H1 (cell line): ENCODE results near the gene TMCO2. TPM values are rescaled to one million over a fixed set of nuclear protein-coding genes. Genes with fewer than 3 reads are reported as not detected.

Experiments
- CTCF ChIA-PET: fragments of 300-600 bp; sonication (Branson Sonifier 250); formaldehyde crosslinking; loops from one replicate; lab custom pipeline; 2021; ENCODE audit not compliant: partially characterized antibody; lab: Charles Lee
- POLR2A ChIA-PET: fragments of 300-600 bp; sonication (Branson Sonifier 250); formaldehyde crosslinking; loops from one replicate; lab custom pipeline; 2021; ENCODE audit warnings: inconsistent platforms; ENCODE audit not compliant: partially characterized antibody; lab: Charles Lee
- DNase-seq, 2 experiments: peaks; one replicate each; pipeline versions ENCODE4 v3.0.0 to v3.0.0-alpha.2; 2010 to 2022; ENCODE audit warnings: low spot score in 2 of 2, low read depth in 1 of 2, mixed read lengths in 1 of 2
- FAIRE-seq: peaks from 2 replicates; lab custom pipeline; 2011; peaks lifted over from hg19 to GRCh38; lab: Jason Lieb, UNC
- H2AFZ ChIP-seq: 2 replicates; pipeline ENCODE4 v1.8.1; 2012; ENCODE audit warnings: low read length, inconsistent platforms
- H2AK5ac ChIP-seq: 2 replicates; pipeline ENCODE4 v1.6.1; 2013; ENCODE audit warnings: low read depth, low read length
- H2BK120ac ChIP-seq: replicated peaks from 2 replicates; pipeline ENCODE3; 2013; ENCODE audit warnings: low read depth, low read length, inconsistent platforms
- H2BK12ac ChIP-seq: 2 replicates; pipeline ENCODE4 v1.6.1; 2013; ENCODE audit warnings: low read depth, low read length
- H2BK15ac ChIP-seq: 2 replicates; pipeline ENCODE4 v1.6.1; 2013; ENCODE audit warnings: low read length
- H2BK20ac ChIP-seq: 2 replicates; pipeline ENCODE4 v1.6.1; 2013; ENCODE audit warnings: low read length
- H2BK5ac ChIP-seq: 2 replicates; pipeline ENCODE4 v1.6.1; 2013; ENCODE audit warnings: low read depth, low read length
- H3K14ac ChIP-seq: 2 replicates; pipeline ENCODE4 v1.6.1; 2013; ENCODE audit warnings: inconsistent platforms; ENCODE audit not compliant: insufficient read length
- H3K18ac ChIP-seq: 2 replicates; pipeline ENCODE4 v1.6.1; 2013; ENCODE audit warnings: low read length; ENCODE audit errors: extremely low read depth
- H3K23ac ChIP-seq: 2 replicates; pipeline ENCODE4 v1.6.1; 2013; ENCODE audit warnings: inconsistent platforms; ENCODE audit not compliant: insufficient read length
- H3K23me2 ChIP-seq: 2 replicates; pipeline ENCODE4 v1.6.1; 2013; ENCODE audit warnings: low read depth, low read length
- H3K27ac ChIP-seq: 2 replicates; pipeline ENCODE4 v1.6.1; 2011; ENCODE audit warnings: low read depth, low read length, inconsistent platforms
- H3K27me3 ChIP-seq, 4 experiments: replicated peaks in 1 of 4; 1 replicate in 1 of 4; 2 replicates in 3 of 4; pipeline versions ENCODE4 v1.6.1 to v1.8.1; 2011 to 2013; ENCODE audit warnings: low read length in 3 of 4, mild to moderate bottlenecking in 3 of 4, inconsistent platforms in 2 of 4, mixed read lengths in 2 of 4, moderate library complexity in 1 of 4; ENCODE audit not compliant: control insufficient read depth in 3 of 4, insufficient read depth in 3 of 4; ENCODE audit errors: extremely low read depth in 1 of 4
- H3K36me3 ChIP-seq, 4 experiments: 2 replicates each; pipeline versions ENCODE4 v1.6.1 to v1.8.1; 2011 to 2013; ENCODE audit warnings: mild to moderate bottlenecking in 4 of 4, low read length in 3 of 4, moderate library complexity in 2 of 4, control low read depth in 1 of 4, inconsistent platforms in 1 of 4; ENCODE audit not compliant: insufficient read depth in 4 of 4, control insufficient read depth in 2 of 4
- H3K4ac ChIP-seq: replicated peaks from 2 replicates; pipeline ENCODE3; 2013; ENCODE audit warnings: low read length, low read depth, mixed read lengths, inconsistent platforms; ENCODE audit not compliant: insufficient read length
- H3K4me1 ChIP-seq, 4 experiments: replicated peaks in 1 of 4; 1 replicate in 1 of 4; 2 replicates in 3 of 4; pipeline versions ENCODE4 v1.6.1 to v1.8.1; 2011 to 2013; ENCODE audit warnings: low read length in 3 of 4, inconsistent platforms in 2 of 4, mixed read lengths in 1 of 4; ENCODE audit not compliant: insufficient read depth in 4 of 4, control insufficient read depth in 3 of 4
- H3K4me2 ChIP-seq, 2 experiments: 2 replicates each; pipeline versions ENCODE4 v1.6.1 to v1.8.1; 2011 to 2013; ENCODE audit warnings: low read depth in 2 of 2, low read length in 2 of 2, control low read depth in 1 of 2, inconsistent platforms in 1 of 2, mild to moderate bottlenecking in 1 of 2; ENCODE audit not compliant: insufficient read depth in 1 of 2
- H3K4me3 ChIP-seq, 4 experiments: fragments of 200-600, 300-600 bp in 1 of 4; sonication (generic), shearing (Covaris generic), sonication (Bioruptor Twin) in 1 of 4; 2 replicates each; pipeline versions ENCODE4 v1.5.1 to v1.8.1; 2011 to 2016; ENCODE audit warnings: low read length in 4 of 4, low read depth in 3 of 4, control low read depth in 2 of 4, inconsistent platforms in 2 of 4, mild to moderate bottlenecking in 2 of 4, mixed read lengths in 1 of 4, moderate library complexity in 1 of 4; ENCODE audit not compliant: insufficient read depth in 2 of 4; ENCODE audit errors: extremely low read depth in 1 of 4
- H3K56ac ChIP-seq: replicated peaks from 2 replicates; pipeline ENCODE3; 2013; ENCODE audit warnings: low read depth, mild to moderate bottlenecking, mixed read lengths, low read length, inconsistent platforms; ENCODE audit not compliant: insufficient read length
- H3K79me1 ChIP-seq: 2 replicates; pipeline ENCODE4 v1.6.1; 2013; ENCODE audit warnings: low read depth, low read length, control low read depth
- H3K79me2 ChIP-seq, 2 experiments: 2 replicates each; pipeline versions ENCODE4 v1.6.1 to v1.8.1; 2012 to 2013; ENCODE audit warnings: low read length in 2 of 2, mild to moderate bottlenecking in 2 of 2, inconsistent platforms in 1 of 2; ENCODE audit not compliant: insufficient read depth in 2 of 2, control insufficient read depth in 1 of 2
- H3K9ac ChIP-seq, 4 experiments: replicated peaks in 1 of 4; 1 replicate in 1 of 4; 2 replicates in 3 of 4; pipeline versions ENCODE4 v1.6.1 to v1.8.1; 2011 to 2013; ENCODE audit warnings: low read depth in 3 of 4, low read length in 3 of 4, control low read depth in 2 of 4, mild to moderate bottlenecking in 2 of 4, moderate library complexity in 2 of 4, inconsistent platforms in 1 of 4; ENCODE audit errors: extremely low read depth in 1 of 4
- H3K9me3 ChIP-seq, 2 experiments: 2 replicates each; pipeline versions ENCODE4 v1.6.1 to v1.8.1; 2012 to 2013; ENCODE audit warnings: mild to moderate bottlenecking in 2 of 2, moderate library complexity in 2 of 2, control low read depth in 1 of 2, inconsistent platforms in 1 of 2, low read depth in 1 of 2, low read length in 1 of 2, mixed read lengths in 1 of 2; ENCODE audit not compliant: insufficient read depth in 2 of 2
- H4K20me1 ChIP-seq, 2 experiments: replicated peaks in 1 of 2; 2 replicates each; pipeline versions ENCODE3 to v1.8.1; 2011 to 2013; ENCODE audit warnings: inconsistent platforms in 2 of 2, low read length in 2 of 2, mild to moderate bottlenecking in 1 of 2; ENCODE audit not compliant: insufficient read depth in 2 of 2, control insufficient read depth in 1 of 2
- H4K5ac ChIP-seq: 2 replicates; pipeline ENCODE4 v1.6.1; 2013; ENCODE audit warnings: low read length, low read depth, mixed read lengths, inconsistent platforms; ENCODE audit not compliant: insufficient read length
- H4K8ac ChIP-seq: 2 replicates; pipeline ENCODE4 v1.8.0; 2013; ENCODE audit warnings: mild to moderate bottlenecking, moderate library complexity, low read length, inconsistent platforms; ENCODE audit not compliant: insufficient read depth; ENCODE audit errors: extremely low read depth
- H4K91ac ChIP-seq: replicated peaks from 2 replicates; pipeline ENCODE3; 2013; ENCODE audit warnings: low read length, mixed read lengths, inconsistent platforms; ENCODE audit not compliant: insufficient read length
- CBX8 ChIP-seq: fragments of 300-800, 300-1000 bp; sonication (generic); IDR thresholded peaks from 2 replicates; pipeline ENCODE4 v1.7.1; 2016; ENCODE audit warnings: low read depth, low read length, borderline replicate concordance
- CHD1 ChIP-seq: IDR thresholded peaks from 2 replicates; pipeline ENCODE4 v1.6.1; 2012; ENCODE audit warnings: low read depth, low read length, improper control_type of control experiment
- E2F6 ChIP-seq: IDR thresholded peaks from 2 replicates; pipeline ENCODE4 v1.6.1; 2012; ENCODE audit warnings: inconsistent platforms
- GTF2F1 ChIP-seq: IDR thresholded peaks from 2 replicates; pipeline ENCODE4 v1.6.1; 2012; ENCODE audit warnings: low read depth, low read length, improper control_type of control experiment, borderline replicate concordance
- JUN ChIP-seq: IDR thresholded peaks from 2 replicates; pipeline ENCODE4 v1.6.1; 2011; ENCODE audit warnings: low read depth, mild to moderate bottlenecking, improper control_type of control experiment, low read length
- KDM1A ChIP-seq: fragments of 200-600, 300-600 bp; sonication (generic); IDR thresholded peaks from 2 replicates; pipeline ENCODE4 v1.7.1; 2016; ENCODE audit warnings: mild to moderate bottlenecking, low read length, borderline replicate concordance
- KDM5A ChIP-seq: fragments of 200-600 bp; IDR thresholded peaks from 2 replicates; pipeline ENCODE4 v1.7.1; 2012; ENCODE audit warnings: mild to moderate bottlenecking, low read length, inconsistent platforms, mixed read lengths
- POU5F1 ChIP-seq: IDR thresholded peaks from 2 replicates; pipeline ENCODE4 v1.6.1; 2011; ENCODE audit warnings: low read depth, mild to moderate bottlenecking, low read length, moderate library complexity
- RAD21 ChIP-seq, 2 experiments: IDR thresholded peaks in 1 of 2; conservative IDR thresholded peaks in 1 of 2; 2 replicates each; pipeline ENCODE4 v1.6.1; 2011; ENCODE audit warnings: low read depth in 2 of 2, low read length in 2 of 2, improper control_type of control experiment in 1 of 2, inconsistent platforms in 1 of 2, mild to moderate bottlenecking in 1 of 2, moderate library complexity in 1 of 2
- SIX5 ChIP-seq: IDR thresholded peaks from 2 replicates; pipeline ENCODE4 v1.6.1; 2011; ENCODE audit warnings: mild to moderate bottlenecking, low read depth, low read length
- WGBS, 2 experiments: shearing (Covaris generic) in 1 of 2; methylation state at CpG; one replicate each; pipeline versions ENCODE4 v1.1.6 to v1.1.7; 2013 to 2015; ENCODE audit warnings: low lambda C conversion rate in 2 of 2, mixed read lengths in 2 of 2, inconsistent platforms in 1 of 2, low coverage in 1 of 2, missing lambda C conversion rate in 1 of 2; ENCODE audit not compliant: insufficient replicate concordance in 2 of 2, insufficient coverage in 1 of 2, insufficient read length in 1 of 2; ENCODE audit errors: extremely low coverage in 1 of 2, missing lambda C conversion rate in 1 of 2; 5-methylcytosine and 5-hydroxymethylcytosine counted together
- polyA plus RNA-seq, 7 experiments: library from polyadenylated mRNA; depleted of rRNA in 3 of 7; stranded (reverse) in 5 of 7; unstranded in 2 of 7; fragments of >200 nt in 5 of 7; fragments of 200-250 nt in 2 of 7; gene quantifications; 1 replicate in 5 of 7; 2 replicates in 1 of 7; 4 replicates in 1 of 7; pipeline versions ENCODE4 v1.2.1 to v1.2.3, GENCODE V29; 2011 to 2013; ENCODE audit warnings: missing spikeins in 2 of 7, mixed read lengths in 2 of 7
- total RNA-seq: library from RNA; stranded (reverse); fragmentation: NEBNext Ultra II Directional; extraction: Animal tissue kit (Norgen Biotek cat#: 25700); gene quantifications from 2 replicates; pipeline ENCODE4 v1.2.1, GENCODE V29; 2021
- TF ChIP-seq, protein P1 (sequence below): IDR thresholded peaks from 2 replicates; pipeline ENCODE4 v1.6.1; 2012; ENCODE audit warnings: low read length, inconsistent platforms

TMCO2 gene
- total and polyA plus RNA-seq, 2 of the 8 experiments (the other 6 are each of a cell fraction or from before 2014, with no cell fraction given) = not detected

DNA sequence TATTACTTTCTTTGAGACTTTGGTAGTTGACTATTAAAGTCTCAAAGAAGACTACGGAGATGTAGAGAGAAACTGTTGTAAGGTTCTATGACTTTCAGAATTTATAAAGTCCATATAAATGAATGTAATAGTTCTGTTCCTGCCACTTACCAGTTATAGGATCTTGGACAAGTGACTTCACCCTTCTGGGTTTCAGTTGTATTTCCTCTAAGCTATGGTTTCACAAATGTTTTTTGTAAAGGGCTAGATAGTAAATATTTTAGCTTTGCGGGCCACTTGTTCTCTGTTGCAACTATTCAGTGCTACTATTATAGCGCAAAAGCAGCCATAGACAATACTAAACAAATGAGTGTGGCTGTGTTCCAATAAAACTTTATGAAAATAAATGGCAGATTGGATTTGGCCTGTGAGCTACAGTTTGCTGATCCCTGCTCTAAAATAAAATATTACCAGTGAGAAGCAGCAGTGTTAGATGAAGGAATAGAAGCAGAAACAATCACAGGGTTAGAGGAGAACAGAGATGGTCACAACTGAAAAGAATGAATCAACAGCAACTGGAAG is 25.0 kb downstream of the TMCO2 start:
- ChIA-PET CTCF (interaction anchor here (1.9 kb wide), 1 partner anchor 42 kb away, joined by 7 read pairs; no protein-coding TSS in a partner anchor), POLR2A (interaction anchor here (0.6 kb wide), 2 partner anchors 14 to 201 kb away, joined by 4 to 5 read pairs; partner anchors contain the start of gene ZMPSTE24)
- no peak overlapping the region for H3K9ac ChIP-seq
- H3K23me2 ChIP-seq = no peaks in the 10 kb centered on the region; the same call in 1 of the 2 replicates
- no peak overlapping the region for H2BK120ac ChIP-seq
- H3K27me3 ChIP-seq = no peaks in the 10 kb centered on the region
- H3K18ac ChIP-seq = no peak overlapping the region
- no peak overlapping the region for H3K4me3 ChIP-seq
- no peaks in the 10 kb centered on the region for H4K20me1 ChIP-seq
- H2AK5ac ChIP-seq = no peak overlapping the region
- H3K36me3 ChIP-seq = peaks cover 6 to 54% (median 15%) of the 10 kb centered on the region in 4 experiments; a peak in 7 of 8 replicates
- no peaks in the 10 kb centered on the region for H3K79me2 ChIP-seq
- H4K8ac ChIP-seq = no peak overlapping the region
- no peak overlapping the region for H3K27ac ChIP-seq
- no peak overlapping the region for H3K23ac ChIP-seq
- 92% methylated on average over 3 of the region's 3 CpGs; no CpG with 5 or more reads in 1 of the 2 experiments for WGBS, 2 experiments
- H3K79me1 ChIP-seq = no peaks in the 10 kb centered on the region
- H2AFZ ChIP-seq = no peak overlapping the region
- FAIRE-seq = no peak
- H4K5ac ChIP-seq = no peak overlapping the region
- H3K14ac ChIP-seq = no peak overlapping the region
- no peaks in the 10 kb centered on the region for H3K4me1 ChIP-seq
- no peak overlapping the region for H3K4me2 ChIP-seq
- no peak overlapping the region for H2BK20ac ChIP-seq
- H2BK15ac ChIP-seq = no peak overlapping the region
- DNase-seq = no peak
- no peaks in the 10 kb centered on the region for H3K9me3 ChIP-seq
- no peak overlapping the region for H2BK12ac ChIP-seq
- no peak overlapping the region for H2BK5ac ChIP-seq
- H4K91ac ChIP-seq = no peak overlapping the region
- H3K4ac ChIP-seq = no peak overlapping the region
- H3K56ac ChIP-seq = no peak overlapping the region
- TF ChIP-seq CHD1 = no peak
- TF ChIP-seq RAD21 (IDR thresholded peaks at IDR 0.05 in 1 of 2, conservative IDR thresholded peaks at IDR 0.05 in 1 of 2; ENCODE audit: low read depth in 2 of 2, low read length in 2 of 2) = no peak
- no peak for TF ChIP-seq SIX5
- TF ChIP-seq, protein P1, sequence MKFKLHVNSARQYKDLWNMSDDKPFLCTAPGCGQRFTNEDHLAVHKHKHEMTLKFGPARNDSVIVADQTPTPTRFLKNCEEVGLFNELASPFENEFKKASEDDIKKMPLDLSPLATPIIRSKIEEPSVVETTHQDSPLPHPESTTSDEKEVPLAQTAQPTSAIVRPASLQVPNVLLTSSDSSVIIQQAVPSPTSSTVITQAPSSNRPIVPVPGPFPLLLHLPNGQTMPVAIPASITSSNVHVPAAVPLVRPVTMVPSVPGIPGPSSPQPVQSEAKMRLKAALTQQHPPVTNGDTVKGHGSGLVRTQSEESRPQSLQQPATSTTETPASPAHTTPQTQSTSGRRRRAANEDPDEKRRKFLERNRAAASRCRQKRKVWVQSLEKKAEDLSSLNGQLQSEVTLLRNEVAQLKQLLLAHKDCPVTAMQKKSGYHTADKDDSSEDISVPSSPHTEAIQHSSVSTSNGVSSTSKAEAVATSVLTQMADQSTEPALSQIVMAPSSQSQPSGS = no peak
- no peak for TF ChIP-seq CBX8
- TF ChIP-seq JUN = no peak
- no peak for TF ChIP-seq KDM1A
- TF ChIP-seq GTF2F1 = no peak
- TF ChIP-seq KDM5A = no peak
- no peak for TF ChIP-seq POU5F1
- no peak for TF ChIP-seq E2F6
